Measurements from ENCODE around the gene CLTB.
"Not testable (repeated sequence)": the region's sequence is repeated elsewhere in the genome, so short reads cannot be mapped to it uniquely, and the experiment has no call there.

Gene CLTB

DNA sequence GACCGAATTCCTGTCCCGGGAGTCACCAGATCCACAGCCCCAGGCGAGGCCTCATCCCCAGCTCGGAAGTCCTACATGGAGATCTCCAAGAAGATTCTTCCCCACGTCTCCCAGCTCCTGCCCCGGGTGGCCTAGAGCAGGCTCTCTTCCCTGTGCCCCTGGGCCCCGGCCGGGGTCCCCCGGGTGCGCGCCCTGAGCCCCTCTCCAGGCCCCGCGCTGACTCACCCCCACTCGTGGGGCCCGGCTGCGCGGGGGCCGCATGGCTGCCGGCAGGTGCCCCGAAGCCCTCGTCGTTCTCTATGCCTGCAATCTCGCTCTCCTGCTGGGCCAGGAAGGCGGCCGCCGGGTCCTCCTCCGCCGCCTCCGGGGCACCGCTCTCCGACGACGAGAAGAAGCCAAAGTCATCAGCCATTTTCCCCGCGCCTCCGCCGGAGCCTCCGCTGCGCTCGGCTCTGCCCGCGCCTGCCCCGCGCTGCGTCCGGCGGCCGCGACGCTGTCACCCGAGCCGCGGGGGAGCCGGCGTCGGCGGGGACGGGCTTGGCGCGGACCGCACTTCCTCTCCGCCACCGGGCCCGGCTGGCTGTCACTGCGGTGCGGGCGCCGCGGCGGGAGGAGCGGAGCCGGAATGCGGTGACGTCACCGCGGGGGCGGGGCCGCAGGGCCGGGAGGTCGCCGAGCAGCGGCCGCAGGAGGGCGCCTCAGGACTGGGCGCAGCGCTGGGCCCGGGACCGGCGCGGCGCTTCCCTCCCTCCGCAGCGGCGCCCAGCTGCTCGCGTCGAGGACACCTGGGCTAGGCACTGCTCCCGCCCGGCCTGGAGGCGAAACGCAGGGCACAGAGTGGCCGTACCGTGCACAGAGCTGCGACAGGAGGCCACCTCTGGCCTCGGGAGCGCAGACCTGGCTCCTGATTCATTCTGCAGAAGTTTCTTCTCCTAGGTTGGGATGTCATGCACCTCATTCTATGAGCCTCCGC is at the start of gene CLTB:
TSS of gene CLTB (minus strand) at position 588 of the 973 bp plus-strand sequence. CDS start at position 412, 176 bp downstream.
- DNase-seq = peak; percentile 92

DNA sequence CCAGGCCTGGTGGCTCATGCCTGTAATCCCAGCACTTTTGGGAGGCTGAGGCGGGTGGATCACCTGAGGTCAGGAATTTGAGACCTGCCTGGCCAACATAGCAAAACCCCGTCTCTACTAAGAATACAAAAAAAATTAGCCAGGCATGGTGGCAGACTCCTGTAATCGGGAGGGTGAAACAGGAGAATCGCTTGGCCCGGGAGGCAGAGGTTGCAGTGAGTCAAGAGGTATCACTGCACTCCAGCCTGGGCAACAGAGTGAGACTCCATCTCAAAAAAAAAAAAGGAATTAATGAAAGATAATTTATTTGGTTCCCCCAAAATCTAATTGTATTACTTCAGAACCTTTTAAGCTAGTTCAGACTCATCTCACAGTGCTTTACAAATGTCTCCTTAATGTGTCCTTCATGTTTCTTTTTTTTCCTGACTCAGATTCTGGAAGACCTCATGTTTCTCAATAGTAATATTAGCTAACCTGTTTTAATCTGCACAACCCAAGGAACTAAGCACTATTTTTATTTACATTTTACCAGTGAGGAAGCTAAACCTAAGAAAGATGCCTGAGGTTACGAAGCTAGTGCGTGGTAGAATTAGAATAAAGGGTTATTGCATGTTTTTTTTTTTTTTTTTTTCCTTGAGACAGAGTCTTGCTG is 46.9 kb upstream of the CLTB start:
- DNase-seq = no peak

DNA sequence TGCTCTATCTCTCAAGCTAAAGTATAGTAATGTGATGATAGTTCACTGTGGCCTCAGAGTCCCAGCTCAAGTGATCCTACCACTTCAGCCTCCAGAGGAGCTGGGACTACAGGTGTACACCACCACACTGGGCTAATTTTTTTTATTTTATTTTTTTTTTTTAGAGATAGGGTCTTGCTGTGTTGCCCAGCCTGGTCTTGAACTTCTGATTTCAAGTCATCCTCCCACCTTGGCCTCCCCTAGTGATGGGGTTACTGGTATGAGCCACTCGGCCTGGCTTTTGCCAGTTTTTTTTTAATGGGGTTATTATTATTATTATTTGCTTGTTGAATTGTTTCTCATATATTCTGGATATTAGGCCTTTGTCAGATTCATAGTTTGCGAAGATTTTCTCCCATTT is 45.0 kb upstream of the CLTB start:
- no peak for DNase-seq

DNA sequence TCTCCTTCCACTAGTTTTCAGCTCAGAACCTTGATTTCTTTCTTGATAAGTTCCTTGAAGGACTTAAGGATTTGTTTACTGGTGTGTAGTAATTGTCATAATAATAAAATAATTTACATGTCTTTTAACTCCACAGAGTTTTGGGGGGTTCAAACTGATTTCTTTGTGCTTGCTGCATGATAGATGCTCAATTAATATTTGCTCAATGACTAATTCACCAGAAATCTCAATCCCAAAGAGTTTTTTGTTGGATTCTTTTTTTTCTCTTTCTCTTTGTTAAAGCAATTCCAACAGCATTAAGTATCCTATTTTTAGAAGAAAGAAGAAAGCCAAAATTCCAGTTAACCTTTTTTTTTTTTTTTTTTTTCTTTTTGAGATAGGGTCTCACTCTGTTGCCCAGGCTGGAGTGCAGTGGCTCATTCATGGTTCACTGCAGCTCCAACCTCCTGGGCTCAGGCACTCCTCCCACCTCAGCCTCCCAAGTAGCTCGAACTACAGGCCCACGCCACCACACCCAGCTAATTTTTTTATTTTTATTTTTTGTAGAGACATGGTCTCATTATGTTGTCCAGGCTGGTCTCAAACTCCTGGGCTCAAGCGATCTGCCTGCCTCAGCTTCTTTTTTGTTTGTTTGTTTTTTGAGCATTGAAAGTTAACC is 42.7 kb upstream of the CLTB start:
- DNase-seq = no peak

GRCh38 chr5:176454724-176455394 is 38.5 kb upstream of the CLTB start:
- DNase-seq = no peak

DNA sequence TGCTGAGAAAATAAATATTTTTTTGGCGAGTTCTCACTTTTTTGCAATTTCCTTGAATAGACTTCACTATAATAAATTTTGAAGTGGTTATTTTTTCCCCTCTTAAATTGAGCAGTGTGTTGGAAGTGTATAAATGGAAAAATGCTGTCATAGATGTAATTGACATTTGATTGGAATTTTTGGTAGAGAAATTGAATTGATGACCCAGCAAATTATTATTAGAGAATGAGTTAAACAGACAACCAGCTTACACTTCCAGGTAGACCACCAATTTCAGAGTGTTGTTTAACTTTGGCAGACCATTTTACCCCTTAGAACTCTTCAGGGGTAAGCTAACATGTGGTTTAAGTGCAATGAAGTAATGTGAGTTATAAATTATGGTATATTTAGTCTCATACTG is 33.7 kb upstream of the CLTB start:
- DNase-seq = no peak

DNA sequence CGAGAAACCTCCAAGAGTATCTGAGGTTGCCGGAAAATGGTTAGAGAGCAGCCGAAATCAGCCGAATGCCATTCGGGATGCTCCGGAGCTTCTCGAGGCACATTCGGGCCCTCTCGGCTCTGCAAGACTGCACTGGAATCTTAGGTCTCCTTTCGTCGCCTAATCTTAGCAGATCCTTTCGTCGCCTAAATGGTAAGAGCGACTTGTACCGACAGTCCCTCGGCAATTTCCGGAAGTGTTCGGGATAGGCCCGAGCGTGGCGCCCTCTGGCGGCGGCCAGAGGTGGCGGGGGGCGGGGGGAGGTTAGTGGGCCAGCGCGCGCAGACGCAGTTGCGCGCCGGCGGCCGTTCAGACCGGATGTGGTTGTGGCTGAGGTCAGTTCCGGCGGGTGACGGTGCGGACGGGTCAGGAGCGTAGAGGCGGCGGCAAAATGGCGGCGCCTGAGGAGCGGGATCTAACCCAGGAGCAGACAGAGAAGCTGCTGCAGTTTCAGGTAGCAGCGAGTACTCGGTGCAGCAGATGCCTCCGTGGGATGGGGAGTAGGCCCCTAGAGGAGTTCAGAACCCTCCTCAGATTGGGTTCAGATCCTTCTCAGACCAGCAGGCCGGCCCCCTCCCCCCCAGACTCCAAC is 31.8 kb upstream of the CLTB start, which contains the start of gene FAF2:
TSS of gene FAF2 (plus strand) at position 408 of the 631 bp plus-strand sequence. CDS start at position 431, 23 bp downstream.
- DNase-seq = peak; percentile 98

DNA sequence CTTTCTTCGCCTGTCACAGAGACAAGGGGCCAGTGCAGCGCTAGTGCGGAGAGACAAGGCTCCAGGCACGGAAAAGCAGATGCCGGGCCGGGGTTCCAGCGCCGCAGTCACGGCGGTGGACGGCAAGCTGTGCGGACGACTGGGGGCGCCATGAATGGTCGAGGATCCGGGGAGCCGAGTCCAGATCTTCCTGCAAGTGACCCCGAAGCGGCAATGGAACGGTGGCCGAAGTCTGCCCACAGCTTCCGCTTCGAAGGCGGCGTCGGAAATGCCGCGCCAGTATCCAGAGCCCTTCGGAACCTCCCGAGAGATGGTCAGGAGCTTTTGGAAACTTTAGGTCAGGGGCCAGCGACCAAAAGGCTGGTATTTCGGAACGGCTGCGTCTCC is 31.2 kb upstream of the CLTB start:
- no peak for DNase-seq

DNA sequence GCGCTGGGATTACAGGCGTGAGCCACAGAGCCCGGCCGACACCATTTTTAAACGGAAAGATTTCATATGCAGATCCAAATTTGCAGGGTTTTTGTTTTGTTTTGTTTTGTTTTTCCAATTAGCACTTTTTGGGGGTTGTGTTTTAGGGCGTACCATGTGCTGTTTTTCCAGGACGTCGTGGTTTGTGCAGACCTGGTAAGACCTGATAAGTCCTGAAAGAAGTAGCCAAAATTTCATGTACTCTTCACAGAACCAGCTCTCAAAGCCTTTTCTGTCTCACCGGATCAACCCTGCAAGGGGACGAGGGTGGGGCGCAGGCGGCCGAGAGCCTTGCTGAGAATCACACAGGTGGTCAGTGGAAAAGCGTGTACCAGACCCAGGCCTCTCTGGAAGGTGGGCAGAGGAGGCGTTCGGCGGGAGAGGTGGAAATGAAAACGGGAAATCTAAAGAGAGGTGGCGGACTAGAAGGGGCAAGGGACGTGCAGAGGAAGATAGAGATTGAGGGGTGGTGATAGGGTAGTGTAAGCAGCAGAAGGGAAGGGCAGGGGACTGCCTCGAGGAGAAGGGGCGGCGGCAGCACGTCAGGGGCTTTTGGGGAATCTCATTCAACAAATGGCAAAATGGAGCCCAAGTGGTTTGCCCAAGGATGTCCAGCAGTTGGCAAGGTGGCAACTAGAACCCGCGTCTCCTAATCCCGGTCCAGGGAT is 30.7 kb upstream of the CLTB start:
- peak; percentile 13 for DNase-seq

GRCh38 chr5:176446028-176446665 is 29.8 kb upstream of the CLTB start:
- DNase-seq = no peak

DNA sequence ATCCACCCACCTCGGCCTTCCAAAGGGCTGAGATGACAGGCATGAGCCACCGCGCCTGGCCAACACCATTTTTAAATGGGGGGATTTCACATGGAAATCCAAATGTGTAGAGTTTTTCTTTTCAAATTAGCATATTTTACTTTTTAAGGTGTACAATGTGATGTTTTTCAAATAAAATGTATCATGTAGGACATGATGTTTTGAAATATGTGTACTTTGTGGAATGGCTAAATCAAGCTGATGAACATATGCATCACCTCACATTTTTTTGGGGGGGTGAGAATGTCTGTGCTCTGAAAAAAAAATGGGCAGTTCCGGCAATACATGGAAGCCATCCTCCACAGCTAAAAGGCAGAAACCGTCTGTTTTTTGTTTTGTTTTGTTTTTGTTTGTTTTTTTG is 28.4 kb upstream of the CLTB start:
- DNase-seq = no peak

DNA sequence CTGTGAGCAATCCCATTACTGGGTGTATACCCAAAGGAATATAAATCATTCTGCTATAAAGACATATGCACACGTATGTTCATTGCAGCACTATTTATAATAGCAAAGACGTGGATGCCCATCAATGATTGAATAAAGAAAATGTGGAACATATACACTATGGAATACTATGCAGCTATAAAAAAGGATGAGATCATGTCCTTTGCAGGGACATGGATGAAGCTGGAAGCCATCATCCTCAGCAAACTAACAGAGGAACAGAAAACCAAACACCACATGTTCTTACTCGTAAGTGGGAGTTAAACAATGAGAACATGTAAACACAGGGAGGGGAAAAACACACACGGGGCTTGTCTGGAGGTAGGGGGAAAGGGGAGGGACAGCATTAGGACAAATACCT is 26.6 kb upstream of the CLTB start:
- not testable (repeated sequence) for DNase-seq

DNA sequence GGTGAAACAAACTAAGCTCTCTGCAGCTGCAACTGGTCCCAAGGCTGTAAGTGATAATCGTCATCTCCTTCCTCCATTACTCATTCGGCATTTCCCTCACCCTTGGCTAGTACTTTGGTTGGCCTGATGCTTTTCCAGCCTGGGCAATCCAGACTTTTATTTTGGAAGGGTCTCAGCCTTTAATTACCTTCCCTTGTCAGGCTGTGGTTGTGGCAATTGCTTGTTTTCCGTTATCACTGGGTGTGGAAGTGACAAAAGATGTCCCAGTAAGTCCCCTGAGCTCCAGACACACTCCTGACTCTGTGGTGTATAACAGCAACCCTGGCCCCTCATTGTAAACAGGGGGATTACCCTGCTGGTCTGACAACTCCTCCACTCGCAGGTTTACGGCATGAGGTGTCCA is 25.6 kb upstream of the CLTB start:
- no peak for DNase-seq

GRCh38 chr5:176440927-176441706 is 24.8 kb upstream of the CLTB start:
- no peak for DNase-seq

DNA sequence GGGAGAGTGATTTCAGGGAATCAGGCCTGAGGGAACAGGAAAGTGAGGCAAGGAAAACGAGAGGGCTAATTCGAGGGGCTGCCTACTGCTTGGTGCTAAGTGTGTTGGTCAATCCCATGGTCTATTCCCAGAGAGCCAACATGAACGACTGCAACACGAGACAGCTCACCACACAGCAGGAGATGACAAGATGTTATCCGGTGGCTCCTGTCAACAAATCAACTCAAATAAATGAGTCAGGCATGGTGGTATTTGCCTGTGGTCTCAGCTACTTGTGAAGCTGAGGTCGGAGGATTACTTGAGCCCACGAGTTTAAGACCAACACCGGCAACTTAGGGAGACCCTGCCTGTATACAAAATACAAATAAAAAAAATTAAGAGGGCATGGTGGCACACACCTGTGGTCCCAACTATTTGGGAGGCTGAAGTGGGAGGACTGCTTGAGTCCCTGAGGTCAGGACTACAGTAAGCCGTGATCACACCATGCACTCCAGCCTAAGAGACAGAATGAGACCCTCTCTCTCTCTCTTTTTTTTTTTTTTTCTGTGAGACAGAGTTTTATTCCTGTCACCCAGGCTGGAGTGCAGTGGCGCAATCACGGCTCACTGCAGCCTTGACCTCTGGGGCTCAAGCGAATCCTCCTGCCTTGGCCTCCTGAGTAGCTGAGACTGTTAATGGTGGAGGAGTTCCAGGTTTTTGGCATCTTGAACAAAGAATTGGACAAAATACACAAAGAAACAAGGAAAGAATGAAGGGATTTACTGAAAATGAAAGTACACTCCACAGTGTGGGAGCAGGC is 22.8 kb upstream of the CLTB start:
- no peak for DNase-seq

- peak; percentile 59 for DNase-seq
Observed at GRCh38 chr5:176436656-176437055, 20.3 kb upstream of the CLTB start.

- no peak for DNase-seq
Observed at GRCh38 chr5:176432707-176433106, 16.4 kb upstream of the CLTB start.

- no peak for DNase-seq
Observed at GRCh38 chr5:176429972-176430371, 13.6 kb upstream of the CLTB start.

GRCh38 chr5:176427971-176428370 is 11.6 kb upstream of the CLTB start:
- no peak for DNase-seq

GRCh38 chr5:176426876-176427275 is 10.5 kb upstream of the CLTB start:
- no peak for DNase-seq

All from activated CD4-positive, alpha-beta T cell treated with anti-CD3 and anti-CD28 coated beads, Interleukin-10, Interleukin-2, amounts not matched to agents 100 ng/mL and 50 ng/mL, durations not matched to agents 16 hours and 8 hours (primary cell).